HL-60/S4 (cell line): Measurements from ENCODE around the gene CHST13.

ENCODE experiments used
- in situ Hi-C: fragments of 300-500 bp; cut with MboI; formaldehyde crosslinking; loops from 2 replicates; pipeline ENCODE4 v1.14.3; 2022; ENCODE audit warnings: low sequenced_read_pairs

The CHST13 gene

DNA sequence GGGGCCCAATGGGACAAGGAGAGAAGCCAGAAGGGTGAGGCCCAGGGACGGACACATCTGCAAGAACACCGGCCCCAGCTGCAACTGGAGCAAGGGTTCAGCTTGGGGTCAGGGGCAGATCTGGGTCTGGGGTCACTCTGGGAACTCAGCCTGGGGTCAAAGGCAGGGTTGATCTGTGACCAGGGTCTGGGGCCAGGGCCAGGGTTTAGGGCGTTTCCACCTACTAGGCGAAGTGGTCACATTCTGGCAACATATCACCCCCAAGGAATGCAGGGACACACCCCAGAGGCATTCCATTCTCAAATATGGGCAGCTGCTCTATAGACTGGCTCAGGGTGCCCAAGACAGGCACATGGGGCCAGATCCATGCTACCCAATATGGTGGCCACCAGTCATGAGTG, 15.4 kb upstream of the CHST13 start:
- in situ Hi-C loops = no loop called here

GRCh38 chr3:126509597-126510307, 14.2 kb upstream of the CHST13 start:
- in situ Hi-C loops = no loop called here

GRCh38 chr3:126510308-126510910, 13.5 kb upstream of the CHST13 start:
- in situ Hi-C loops = no loop called here

DNA sequence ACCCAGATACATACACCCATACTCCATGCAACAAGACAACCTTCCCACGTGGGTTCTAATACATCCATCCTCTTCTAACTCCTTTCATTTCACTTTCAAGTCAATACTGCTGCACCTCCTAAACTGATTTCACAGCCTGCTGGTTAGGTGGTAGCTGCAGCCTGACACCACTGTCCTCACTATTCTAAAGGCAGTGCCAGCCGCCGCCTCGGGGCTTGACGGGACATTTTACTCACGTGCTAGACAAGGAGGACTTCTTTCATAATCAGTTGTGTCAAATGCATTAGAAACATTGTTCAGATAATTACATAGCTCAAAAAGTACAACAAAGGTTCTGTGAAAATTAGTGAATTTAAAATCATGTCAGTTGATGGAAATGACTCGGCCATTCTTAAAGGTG, 12.7 kb upstream of the CHST13 start:
- in situ Hi-C loops = no loop called here

DNA sequence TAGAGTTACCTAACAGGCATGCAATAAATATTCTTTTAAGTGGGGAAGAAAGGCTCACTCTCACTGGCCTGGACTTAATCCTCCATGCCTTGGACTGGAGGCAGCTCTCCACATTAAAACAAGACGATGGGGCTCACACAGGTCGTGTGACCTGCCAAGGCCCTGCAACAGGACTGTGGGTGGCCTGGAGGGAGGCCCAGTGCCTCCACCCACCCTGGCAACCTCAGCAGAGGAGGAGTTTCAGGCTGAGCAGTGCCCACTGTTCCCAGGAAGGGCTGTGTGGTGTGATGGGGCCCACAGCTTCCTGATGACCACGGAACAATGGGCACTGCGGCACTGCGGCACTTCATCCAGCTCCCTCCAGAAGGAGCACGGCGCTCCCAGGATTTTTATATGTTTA, 11.9 kb upstream of the CHST13 start:
- in situ Hi-C loops = no loop called here

DNA sequence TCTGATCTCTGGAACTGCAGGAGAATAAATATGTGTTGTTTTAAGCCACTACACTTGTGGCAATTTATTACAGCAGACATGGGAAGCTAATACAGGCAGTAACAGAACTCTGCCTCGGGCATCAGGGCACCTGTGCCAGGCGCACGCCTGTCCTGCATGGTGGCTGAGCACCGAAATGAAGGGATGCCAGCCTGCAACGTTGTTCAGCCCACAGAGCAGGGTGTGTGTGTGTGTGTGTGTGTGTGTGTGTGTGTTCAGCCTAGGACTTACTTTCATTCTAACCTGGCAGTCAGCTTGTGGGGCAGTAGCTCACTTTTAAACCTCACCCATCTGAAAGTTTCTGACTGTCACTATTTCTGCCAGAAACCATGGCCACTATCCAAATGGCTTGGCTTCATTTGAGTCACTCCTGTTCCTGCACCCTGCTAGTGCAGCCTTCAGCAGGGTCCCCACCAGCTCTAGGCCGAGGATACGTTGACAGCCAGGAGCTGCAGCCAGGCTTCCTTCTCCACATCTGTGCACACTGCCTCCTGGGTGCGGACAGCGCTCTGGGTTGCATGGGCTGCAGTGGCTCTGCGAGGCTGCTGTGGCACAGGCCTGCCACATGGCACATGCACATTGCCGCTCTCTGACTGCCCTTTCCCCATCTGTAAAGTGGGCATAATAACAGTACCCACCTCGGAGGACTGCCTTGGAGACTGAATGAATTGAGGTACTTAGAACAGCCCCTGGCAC, 10.9 kb upstream of the CHST13 start:
- in situ Hi-C loops = no loop called here

DNA sequence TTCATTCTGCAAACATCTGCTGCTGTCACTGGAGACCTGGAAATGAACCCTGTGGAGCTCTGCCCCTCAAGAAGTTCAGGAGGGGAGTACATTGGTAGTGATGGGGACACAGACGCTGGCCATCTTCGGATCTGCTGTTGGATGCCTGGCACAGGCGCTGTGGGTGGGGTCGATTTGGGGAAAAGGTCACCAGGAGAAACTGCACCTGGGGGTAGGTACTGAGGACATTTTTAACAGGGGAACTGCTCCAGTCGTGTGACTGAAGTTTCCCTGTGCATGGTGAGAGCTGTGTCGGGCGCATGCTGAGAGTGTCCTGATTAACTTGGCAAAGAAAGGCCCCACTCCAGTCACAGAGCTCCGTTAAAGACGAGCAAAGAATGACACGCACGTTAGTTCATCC, 9.8 kb upstream of the CHST13 start:
- in situ Hi-C loops = no loop called here

GRCh38 chr3:126515066-126515706, 8.8 kb upstream of the CHST13 start:
- in situ Hi-C loops = no loop called here

- in situ Hi-C loops = no loop called here
These were observed 7.6 kb upstream of the CHST13 start for GRCh38 chr3:126516152-126516935.

GRCh38 chr3:126516936-126517290, 7.0 kb upstream of the CHST13 start:
- in situ Hi-C loops = no loop called here

DNA sequence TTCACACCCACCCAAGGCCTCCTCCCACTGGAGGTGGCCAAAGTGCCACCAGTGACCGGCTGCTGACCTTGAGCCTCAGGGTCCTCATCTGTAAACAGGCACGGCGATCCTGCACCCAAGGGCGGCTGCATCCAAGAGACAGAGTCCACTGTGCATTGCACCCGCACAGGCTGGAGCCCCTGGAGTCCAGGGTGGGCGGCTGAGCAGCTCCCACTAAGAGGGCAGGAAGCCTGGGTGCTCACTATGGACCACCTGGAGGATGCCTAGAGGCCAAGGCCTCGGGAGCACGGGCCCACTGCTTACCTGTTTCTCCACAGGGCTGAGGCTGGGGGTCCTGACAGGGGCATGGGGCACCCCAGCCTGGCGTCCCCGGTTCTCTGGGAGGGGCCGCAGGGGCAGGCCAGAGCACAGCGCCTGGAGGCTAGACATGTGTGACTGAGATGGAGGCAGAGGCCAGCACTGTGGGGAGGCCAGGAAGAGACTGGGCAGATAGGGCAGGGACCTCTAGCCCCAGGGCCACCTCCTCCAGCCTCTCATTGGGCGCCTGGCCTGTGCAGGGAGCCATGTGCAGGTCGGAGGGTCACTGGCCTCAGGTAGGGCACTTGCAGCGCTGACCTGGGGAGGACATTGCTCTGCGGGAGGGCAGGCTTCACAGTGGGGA, 6.5 kb upstream of the CHST13 start, which contains the start of gene UROC1:
UROC1 (minus strand) TSS at position 483 of the 661 bp plus-strand sequence; CDS start at position 429, 54 bp downstream.
- in situ Hi-C loops = no loop called here

DNA sequence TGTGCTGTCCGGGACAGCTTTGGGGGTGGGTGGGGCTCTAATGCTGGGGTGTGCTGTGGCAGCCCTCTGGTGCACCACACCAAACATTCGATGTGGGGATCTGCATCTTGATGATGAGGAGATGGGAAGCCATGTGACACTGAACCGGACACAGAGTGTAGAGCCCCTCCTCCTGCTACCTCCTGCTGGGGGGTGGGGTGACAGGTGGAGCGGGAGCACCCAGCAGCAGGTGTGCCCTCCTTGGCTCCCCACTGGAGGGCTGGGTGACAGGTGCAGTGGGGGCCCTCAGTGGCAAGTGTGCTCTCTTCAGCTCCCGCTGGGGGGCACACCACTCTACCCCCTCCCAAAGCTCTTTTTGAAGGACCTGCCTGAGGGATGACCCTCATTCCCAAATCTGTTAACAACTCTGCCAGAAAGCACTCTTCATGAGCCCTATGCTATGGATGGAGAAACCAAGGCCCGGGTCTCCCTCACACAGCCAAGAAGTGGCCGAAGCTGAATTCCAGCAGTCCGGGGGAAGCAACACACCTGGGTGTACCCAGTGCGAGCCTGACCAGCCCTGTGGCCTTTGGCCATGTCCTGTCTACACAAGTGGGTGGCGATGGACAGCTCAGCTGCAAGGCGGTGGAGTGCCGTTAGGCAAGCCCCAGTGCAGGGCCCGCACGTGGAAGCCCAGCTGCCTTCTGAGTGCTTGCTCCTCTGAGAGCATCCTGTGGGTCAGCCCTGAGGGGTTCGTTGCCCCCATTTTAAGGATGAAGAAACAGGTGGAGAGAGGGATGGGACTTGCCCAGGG, 5.8 kb upstream of the CHST13 start:
- in situ Hi-C loops = no loop called here

DNA sequence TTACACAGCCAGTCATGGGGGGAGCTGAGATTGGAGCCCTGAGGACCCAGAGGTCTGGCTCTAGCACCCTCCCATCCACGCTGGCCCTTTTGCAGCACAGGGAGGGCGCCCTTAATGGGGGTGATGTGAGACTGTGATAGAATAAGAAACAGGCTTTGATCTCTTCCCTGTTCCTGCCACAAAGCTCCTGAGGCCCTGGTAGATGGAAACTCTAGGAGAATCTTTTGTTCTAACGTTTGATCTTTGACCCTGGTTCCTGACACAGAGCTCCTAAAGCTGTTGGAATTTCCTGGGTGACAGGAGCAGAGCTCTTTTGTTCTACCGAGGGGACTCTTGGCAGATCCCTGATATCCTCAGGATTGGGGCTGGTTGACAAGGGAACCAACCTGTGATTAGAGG, 5.2 kb upstream of the CHST13 start:
- in situ Hi-C loops = no loop called here

- in situ Hi-C loops = no loop called here
These were observed 4.2 kb upstream of the CHST13 start for GRCh38 chr3:126519506-126520455.

DNA sequence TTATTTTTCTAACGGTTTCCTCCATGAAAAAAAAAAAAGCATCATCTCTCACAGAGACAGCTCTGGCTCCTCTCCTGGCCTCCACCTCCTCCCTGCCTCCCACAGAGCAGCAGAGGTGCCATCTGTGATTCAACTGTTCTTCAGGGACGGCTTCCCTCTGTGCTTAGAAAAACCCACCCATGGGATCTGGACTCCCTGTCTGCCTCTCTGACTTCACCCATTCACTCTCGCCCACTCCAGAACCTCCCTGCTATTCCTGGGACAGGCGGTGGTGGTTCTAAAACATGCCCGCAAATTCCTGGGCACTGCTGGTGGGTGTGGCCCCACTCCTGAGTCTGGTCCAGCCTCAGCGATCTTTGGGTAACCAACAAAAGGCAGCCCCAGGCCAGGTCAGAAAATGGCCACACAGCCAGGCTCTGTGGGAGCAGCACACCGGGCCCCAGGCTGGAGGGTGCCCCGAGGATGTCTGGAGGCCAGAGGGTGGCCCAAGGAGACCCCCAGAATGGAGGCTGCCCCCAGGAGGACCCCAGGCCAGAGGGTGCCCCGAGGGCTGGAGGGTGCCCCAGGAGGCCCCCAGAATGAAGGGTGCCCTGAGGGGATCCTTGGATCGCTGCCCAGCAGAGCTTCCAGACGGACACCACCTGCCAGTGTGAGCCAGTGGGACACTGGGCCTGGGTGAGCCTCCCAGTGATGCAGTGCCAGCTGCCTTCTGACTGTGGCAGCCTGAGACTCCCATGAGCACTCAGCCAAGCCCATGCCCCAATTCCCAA, 2.6 kb upstream of the CHST13 start:
- in situ Hi-C loops = no loop called here

- in situ Hi-C loops = no loop called here
These were observed 1.6 kb upstream of the CHST13 start for GRCh38 chr3:126522363-126522788.

DNA sequence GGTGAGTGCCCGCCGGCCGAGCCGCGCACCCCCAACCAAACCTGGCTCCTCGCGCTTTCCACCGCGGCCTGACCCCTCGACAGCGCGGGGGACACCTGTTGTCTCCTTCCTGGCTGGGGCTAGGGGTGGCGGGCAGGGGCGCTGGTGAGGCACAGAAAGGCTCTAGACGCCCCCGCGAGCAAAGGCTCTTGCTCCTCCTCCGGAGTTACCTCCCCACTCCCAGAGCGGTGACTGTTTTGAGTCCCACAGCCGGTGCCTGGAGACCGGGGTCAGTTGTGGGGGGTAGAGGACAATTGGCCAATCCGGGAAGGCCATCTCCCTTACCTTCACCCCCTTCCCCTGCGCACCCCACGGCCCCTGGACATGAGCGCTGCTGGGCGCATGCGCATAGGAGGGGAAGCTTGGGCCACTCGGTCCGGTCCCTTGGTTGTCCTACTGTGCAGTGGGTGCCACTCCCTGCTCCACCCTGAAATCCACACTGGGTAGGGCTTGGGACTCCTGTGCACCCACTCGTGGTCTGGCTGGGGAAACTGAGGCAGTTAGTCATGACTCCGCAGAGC, 554 bp downstream of the CHST13 start:
- in situ Hi-C loops = no loop called here
